ENCODE results near the gene ARMH3.

ARMH3 gene

GRCh38 chr10:101961591-101962498 lies 94.1 kb downstream of the ARMH3 start:
- in situ Hi-C loops (cut with MboI; ENCODE audit: low pct_unique_long_range_greater_than_20kb, low sequenced_read_pairs, unreplicated experiment), result no loop called here
- no peak for TF ChIP-seq CTCF (IDR thresholded peaks at IDR 0.05; ENCODE audit: extremely low read depth, insufficient read depth, missing control alignments)
- no peak for DNase-seq (ENCODE audit: low spot score)

GRCh38 chr10:101960879-101961395 lies 95.0 kb downstream of the ARMH3 start:
- no peak for TF ChIP-seq CTCF (IDR thresholded peaks at IDR 0.05; ENCODE audit: extremely low read depth, insufficient read depth, missing control alignments)
- DNase-seq (ENCODE audit: low spot score), result no peak
- in situ Hi-C loops (cut with MboI; ENCODE audit: low pct_unique_long_range_greater_than_20kb, low sequenced_read_pairs, unreplicated experiment), result no loop called here

GRCh38 chr10:101959346-101959916 lies 96.5 kb downstream of the ARMH3 start:
- no peak for DNase-seq (ENCODE audit: low spot score)
- in situ Hi-C loops (cut with MboI; ENCODE audit: low pct_unique_long_range_greater_than_20kb, low sequenced_read_pairs, unreplicated experiment), result no loop called here
- no peak for TF ChIP-seq CTCF (IDR thresholded peaks at IDR 0.05; ENCODE audit: extremely low read depth, insufficient read depth, missing control alignments)

GRCh38 chr10:101958691-101959090 lies 97.3 kb downstream of the ARMH3 start:
- in situ Hi-C loops (cut with MboI; ENCODE audit: low pct_unique_long_range_greater_than_20kb, low sequenced_read_pairs, unreplicated experiment), result no loop called here
- DNase-seq (ENCODE audit: low spot score), result no peak
- no peak for TF ChIP-seq CTCF (IDR thresholded peaks at IDR 0.05; ENCODE audit: extremely low read depth, insufficient read depth, missing control alignments)

GRCh38 chr10:101956898-101957297 lies 99.1 kb downstream of the ARMH3 start:
- DNase-seq (ENCODE audit: low spot score), result no peak
- no peak for TF ChIP-seq CTCF (IDR thresholded peaks at IDR 0.05; ENCODE audit: extremely low read depth, insufficient read depth, missing control alignments)
- in situ Hi-C loops (cut with MboI; ENCODE audit: low pct_unique_long_range_greater_than_20kb, low sequenced_read_pairs, unreplicated experiment), result no loop called here

GRCh38 chr10:101956117-101956516 lies 99.9 kb downstream of the ARMH3 start:
- DNase-seq (ENCODE audit: low spot score), result no peak
- no peak for TF ChIP-seq CTCF (IDR thresholded peaks at IDR 0.05; ENCODE audit: extremely low read depth, insufficient read depth, missing control alignments)
- in situ Hi-C loops (cut with MboI; ENCODE audit: low pct_unique_long_range_greater_than_20kb, low sequenced_read_pairs, unreplicated experiment), result no loop called here
